Activated naive CD8-positive, alpha-beta T cell treated with anti-CD3 and anti-CD28 coated beads for 36 hours (primary cell): ENCODE results near the gene GLB1L3. TPM values are rescaled to one million over a fixed set of nuclear protein-coding genes. Genes with fewer than 3 reads are reported as not detected.
"Not testable (repeated sequence)": the region's sequence is repeated elsewhere in the genome, so short reads cannot be mapped to it uniquely, and the experiment has no call there.

Experiments used
- DNase-seq: peaks from one replicate; pipeline ENCODE4 v3.0.0; 2021
- H3K27ac Mint-ChIP-seq: one replicate; pipeline ENCODE4 v1.8.0; 2022; ENCODE audit warnings: mild to moderate bottlenecking, moderate library complexity, mixed read lengths
- H3K27me3 Mint-ChIP-seq: one replicate; pipeline ENCODE4 v1.8.0; 2022; ENCODE audit warnings: mild to moderate bottlenecking, mixed read lengths
- H3K36me3 Mint-ChIP-seq: one replicate; pipeline ENCODE4 v1.8.0; 2021; ENCODE audit warnings: mild to moderate bottlenecking, mixed read lengths
- H3K4me1 Mint-ChIP-seq: one replicate; pipeline ENCODE4 v1.8.0; 2021; ENCODE audit warnings: mixed read lengths
- H3K4me3 Mint-ChIP-seq: one replicate; pipeline ENCODE4 v1.8.0; 2022; ENCODE audit warnings: mild to moderate bottlenecking, moderate library complexity, mixed read lengths
- H3K9me3 Mint-ChIP-seq: one replicate; pipeline ENCODE4 v1.8.0; 2022; ENCODE audit warnings: mixed read lengths
- total RNA-seq, 2 experiments: library from RNA; stranded (reverse); gene quantifications; one replicate each; pipeline ENCODE4 v1.2.3, GENCODE V29; 2021

Gene GLB1L3
- total RNA-seq, 2 experiments from 2014 or later: 9.8 to 10.9 TPM

DNA sequence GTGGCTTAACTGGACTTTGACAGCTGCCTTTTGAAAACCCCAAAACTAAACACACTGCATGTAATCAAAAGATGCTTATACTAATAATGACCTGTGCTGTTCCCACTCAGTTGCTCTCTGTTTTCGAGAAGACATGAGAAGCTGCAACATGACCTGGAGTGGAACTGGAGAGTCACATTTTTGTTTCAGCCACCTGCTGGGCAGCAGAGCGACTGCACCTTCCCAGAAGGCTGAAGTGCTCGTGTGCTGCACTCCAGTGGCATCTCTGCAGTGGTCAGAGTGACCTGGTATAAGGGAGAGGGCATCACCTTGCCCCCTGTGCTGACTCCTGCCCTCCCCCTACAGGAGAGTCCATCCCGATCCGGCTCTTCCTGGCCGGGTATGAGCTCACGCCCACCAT lies 31.6 kb upstream of the GLB1L3 start:
- Mint-ChIP-seq H3K4me3 (no peak overlapping the region), H3K27me3 (no peaks in the 10 kb centered on the region), H3K9me3 (no peaks in the 10 kb centered on the region), H3K36me3 (peaks cover 11% of the 10 kb centered on the region), H3K27ac (peak overlapping the region; percentile 38), H3K4me1 (peaks cover 11% of the 10 kb centered on the region)
- no peak for DNase-seq

DNA sequence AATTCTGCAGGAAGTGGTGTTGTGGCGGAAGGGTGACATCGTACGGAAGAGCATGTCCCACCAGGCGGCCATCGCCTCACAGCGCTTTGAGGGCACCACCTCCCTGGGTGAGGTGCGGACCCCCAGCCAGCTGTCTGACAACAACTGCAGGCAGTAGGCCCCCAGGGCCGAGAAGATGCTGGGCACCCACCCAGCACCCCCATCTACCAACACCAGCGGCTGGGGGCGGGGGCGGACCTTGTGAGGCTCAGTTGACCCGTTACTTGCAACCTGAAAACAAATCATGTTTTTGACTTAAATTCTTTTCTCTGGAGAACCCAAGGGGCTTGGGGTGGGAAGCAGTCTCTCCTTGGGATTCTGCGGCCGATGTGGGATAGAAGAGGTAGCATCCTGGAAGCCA lies 30.7 kb upstream of the GLB1L3 start:
- no peak overlapping the region for H3K4me3 Mint-ChIP-seq
- H3K27ac Mint-ChIP-seq: no peak overlapping the region
- H3K9me3 Mint-ChIP-seq: no peaks in the 10 kb centered on the region
- no peak for DNase-seq
- peaks cover 11% of the 10 kb centered on the region for H3K4me1 Mint-ChIP-seq
- peaks cover 11% of the 10 kb centered on the region for H3K36me3 Mint-ChIP-seq
- no peaks in the 10 kb centered on the region for H3K27me3 Mint-ChIP-seq

DNA sequence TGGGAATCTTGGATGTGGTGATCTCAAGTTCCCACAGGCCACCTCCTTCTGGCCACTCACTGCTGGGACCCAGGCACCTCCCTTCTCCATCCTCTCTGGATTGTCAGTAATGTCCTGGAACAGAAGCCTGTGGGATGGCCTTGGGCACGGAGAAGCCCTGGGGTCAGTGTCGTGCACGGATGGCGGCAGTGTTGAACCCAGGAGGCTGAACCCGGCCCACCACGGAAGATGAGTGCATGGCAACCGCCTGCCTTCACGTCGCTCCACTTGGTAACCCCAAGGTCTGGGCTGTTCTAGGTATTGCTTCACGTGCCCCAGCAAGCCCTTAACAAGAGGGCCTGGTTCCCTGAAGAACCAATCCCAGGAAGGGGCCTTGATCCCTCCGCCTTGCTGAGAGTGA lies 30.1 kb upstream of the GLB1L3 start:
- Mint-ChIP-seq H3K4me3 (no peak overlapping the region), H3K27me3 (no peaks in the 10 kb centered on the region), H3K9me3 (no peaks in the 10 kb centered on the region), H3K36me3 (peaks cover 13% of the 10 kb centered on the region), H3K4me1 (peaks cover 12% of the 10 kb centered on the region), H3K27ac (no peak overlapping the region)
- no peak for DNase-seq

DNA sequence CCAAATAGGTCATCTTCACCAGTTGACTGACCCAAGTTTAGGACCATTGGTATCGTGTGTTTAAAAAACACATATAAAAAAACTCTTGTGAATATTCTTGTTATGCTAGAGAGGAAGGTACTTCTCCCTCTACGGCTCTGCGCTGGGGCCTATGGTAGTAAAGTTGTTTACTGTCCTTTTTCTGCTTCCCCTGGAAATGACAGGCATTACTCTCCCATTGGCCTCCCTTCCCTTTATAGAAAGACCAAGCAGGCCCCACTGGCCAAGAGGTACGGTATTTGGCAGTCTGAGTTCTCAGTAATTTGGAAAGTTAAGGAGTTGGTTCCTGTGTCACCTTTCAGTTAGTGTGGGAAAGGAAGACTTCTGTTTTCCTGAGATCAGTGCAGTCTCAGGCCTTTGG lies 29.5 kb upstream of the GLB1L3 start:
- H3K4me3 Mint-ChIP-seq: no peak overlapping the region
- no peak overlapping the region for H3K27ac Mint-ChIP-seq
- H3K4me1 Mint-ChIP-seq: peaks cover 18% of the 10 kb centered on the region
- no peak for DNase-seq
- H3K36me3 Mint-ChIP-seq: peaks cover 14% of the 10 kb centered on the region
- no peaks in the 10 kb centered on the region for H3K27me3 Mint-ChIP-seq
- no peaks in the 10 kb centered on the region for H3K9me3 Mint-ChIP-seq

DNA sequence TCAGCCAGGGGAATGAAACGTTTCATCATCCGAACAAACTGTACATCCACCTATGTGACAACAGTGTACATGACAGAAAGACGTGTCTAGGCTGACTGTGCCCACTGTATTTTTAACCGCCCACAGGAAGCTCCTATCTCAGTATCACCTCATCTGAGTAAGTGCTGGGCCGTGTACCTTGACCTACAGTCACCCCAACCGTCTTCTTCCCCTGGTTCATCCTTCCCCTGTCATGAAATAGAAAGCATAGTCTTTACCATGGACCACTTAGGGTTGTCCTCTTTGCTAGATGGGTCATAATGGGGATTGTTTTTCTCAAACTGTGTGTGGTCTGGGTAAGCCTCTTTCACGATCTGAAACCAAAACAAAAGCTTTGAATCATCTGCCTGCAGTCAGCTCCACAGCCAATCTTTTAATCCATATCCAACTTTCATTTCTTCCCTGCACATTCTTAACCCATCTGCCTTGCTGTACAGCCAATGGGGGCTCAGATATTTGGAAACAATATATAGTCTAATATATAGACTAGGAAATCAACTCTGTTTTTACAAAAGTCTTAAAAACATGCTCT lies 27.2 kb upstream of the GLB1L3 start:
- DNase-seq: no peak
- H3K27me3 Mint-ChIP-seq: no peaks in the 10 kb centered on the region
- peaks cover 18% of the 10 kb centered on the region for H3K36me3 Mint-ChIP-seq
- H3K27ac Mint-ChIP-seq: peak overlapping the region; percentile 80
- H3K9me3 Mint-ChIP-seq: no peaks in the 10 kb centered on the region
- H3K4me3 Mint-ChIP-seq: no peak overlapping the region
- peaks cover 26% of the 10 kb centered on the region for H3K4me1 Mint-ChIP-seq

- H3K9me3 Mint-ChIP-seq: no peaks in the 10 kb centered on the region
- peaks cover 15% of the 10 kb centered on the region for H3K36me3 Mint-ChIP-seq
- peaks cover 35% of the 10 kb centered on the region for H3K4me1 Mint-ChIP-seq
- peak overlapping the region; percentile 51 for H3K27ac Mint-ChIP-seq
- H3K27me3 Mint-ChIP-seq: no peaks in the 10 kb centered on the region
- H3K4me3 Mint-ChIP-seq: no peak overlapping the region
- DNase-seq: no peak
Measured at GRCh38 chr11:134250246-134250645, 25.9 kb upstream of the GLB1L3 start.

- Mint-ChIP-seq H3K4me3 (no peak overlapping the region), H3K27ac (no peak overlapping the region), H3K4me1 (peaks cover 39% of the 10 kb centered on the region), H3K36me3 (peaks cover 15% of the 10 kb centered on the region), H3K27me3 (no peaks in the 10 kb centered on the region), H3K9me3 (no peaks in the 10 kb centered on the region)
- no peak for DNase-seq
Measured at GRCh38 chr11:134250675-134251074, 25.5 kb upstream of the GLB1L3 start.

- Mint-ChIP-seq H3K4me1 (peaks cover 39% of the 10 kb centered on the region), H3K36me3 (peaks cover 15% of the 10 kb centered on the region), H3K27me3 (no peaks in the 10 kb centered on the region)
Measured at GRCh38 chr11:134252346-134253187, 23.6 kb upstream of the GLB1L3 start.

GRCh38 chr11:134253188-134253993 lies 22.8 kb upstream of the GLB1L3 start, which contains the start of the genes ACAD8 and THYN1:
Gene ACAD8 (plus strand): TSS chr11:134253568. CDS start chr11:134253601, 33 bp downstream.
Gene THYN1 (minus strand): TSS chr11:134253352. CDS start chr11:134252882, 470 bp downstream.
- Mint-ChIP-seq H3K4me1 (peaks cover 37% of the 10 kb centered on the region), H3K27me3 (no peaks in the 10 kb centered on the region), H3K9me3 (no peaks in the 10 kb centered on the region), H3K4me3 (peak within 1 kb of the TSS; percentile 85), H3K36me3 (peaks cover 13% of the 10 kb centered on the region), H3K27ac (peak within 1 kb of the TSS; percentile 86)
- DNase-seq: peak; percentile 97

More at GRCh38 chr11:134252346-134253187, 23.6 kb upstream of the GLB1L3 start:
- peak; percentile 27 for DNase-seq
- H3K4me3 Mint-ChIP-seq: peak overlapping the region; percentile 85
- H3K27ac Mint-ChIP-seq: peak overlapping the region; percentile 86
- no peaks in the 10 kb centered on the region for H3K9me3 Mint-ChIP-seq

GRCh38 chr11:134254433-134255183 lies 21.6 kb upstream of the GLB1L3 start:
- H3K4me1 Mint-ChIP-seq: peaks cover 28% of the 10 kb centered on the region
- peaks cover 10% of the 10 kb centered on the region for H3K36me3 Mint-ChIP-seq
- peak overlapping the region; percentile 85 for H3K4me3 Mint-ChIP-seq
- peak overlapping the region; percentile 70 for H3K27ac Mint-ChIP-seq
- DNase-seq: no peak
- H3K9me3 Mint-ChIP-seq: no peaks in the 10 kb centered on the region
- no peaks in the 10 kb centered on the region for H3K27me3 Mint-ChIP-seq

- Mint-ChIP-seq H3K4me3 (peak overlapping the region; percentile 53), H3K4me1 (peaks cover 28% of the 10 kb centered on the region)
- H3K9me3 Mint-ChIP-seq, H3K27me3 Mint-ChIP-seq, H3K27ac Mint-ChIP-seq, H3K36me3 Mint-ChIP-seq, DNase-seq: not testable (repeated sequence)
Measured at GRCh38 chr11:134255184-134255561, 21.0 kb upstream of the GLB1L3 start.

GRCh38 chr11:134257101-134257500 lies 19.1 kb upstream of the GLB1L3 start:
- H3K36me3 Mint-ChIP-seq: peaks cover 5% of the 10 kb centered on the region
- no peaks in the 10 kb centered on the region for H3K27me3 Mint-ChIP-seq
- no peak for DNase-seq
- H3K9me3 Mint-ChIP-seq: no peaks in the 10 kb centered on the region
- no peak overlapping the region for H3K27ac Mint-ChIP-seq
- H3K4me1 Mint-ChIP-seq: peaks cover 17% of the 10 kb centered on the region
- H3K4me3 Mint-ChIP-seq: no peak overlapping the region

GRCh38 chr11:134258577-134258976 lies 17.6 kb upstream of the GLB1L3 start:
- DNase-seq: no peak
- peaks cover 3% of the 10 kb centered on the region for H3K36me3 Mint-ChIP-seq
- H3K9me3 Mint-ChIP-seq: no peaks in the 10 kb centered on the region
- no peak overlapping the region for H3K27ac Mint-ChIP-seq
- H3K27me3 Mint-ChIP-seq: no peaks in the 10 kb centered on the region
- H3K4me3 Mint-ChIP-seq: no peak overlapping the region
- H3K4me1 Mint-ChIP-seq: peaks cover 13% of the 10 kb centered on the region

- Mint-ChIP-seq H3K4me3 (no peak overlapping the region), H3K27me3 (no peaks in the 10 kb centered on the region), H3K27ac (no peak overlapping the region), H3K4me1 (peaks cover 1% of the 10 kb centered on the region), H3K36me3 (peaks cover 3% of the 10 kb centered on the region), H3K9me3 (no peaks in the 10 kb centered on the region)
- DNase-seq: no peak
Measured at GRCh38 chr11:134260503-134260902, 15.7 kb upstream of the GLB1L3 start.
